Measurements from ENCODE around the gene ABCB6.

DNA sequence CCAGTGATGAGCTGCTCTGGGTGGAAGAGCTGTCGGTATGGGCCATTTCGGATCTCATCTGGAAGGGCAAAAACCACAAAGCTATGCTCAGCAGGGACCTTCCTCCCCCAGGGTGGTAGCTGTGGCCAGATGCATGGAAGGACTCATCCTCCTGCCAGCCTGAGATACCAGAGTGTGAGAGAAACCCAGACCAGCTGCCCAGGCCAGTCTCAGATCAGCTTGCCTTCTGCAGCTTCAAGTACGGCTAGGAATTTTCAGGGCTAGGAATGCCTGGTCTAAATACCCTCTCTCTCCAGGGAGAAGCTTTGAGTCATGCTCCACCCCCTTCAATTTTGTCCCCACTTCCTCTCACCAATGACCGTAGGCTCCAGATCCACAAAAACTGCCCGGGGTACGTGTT, 32.9 kb upstream of the ABCB6 start:
- TF ChIP-seq ZFP30 (CRISPR knock-in tag; IDR thresholded peaks at IDR 0.05) (no peak), TOX (CRISPR knock-in tag; IDR thresholded peaks at IDR 0.05; ENCODE audit: borderline replicate concordance) (no peak), RARB (CRISPR knock-in tag; IDR thresholded peaks at IDR 0.05) (no peak), PPARA (CRISPR knock-in tag; IDR thresholded peaks at IDR 0.05; ENCODE audit: borderline replicate concordance) (no peak), TCF4 (CRISPR knock-in tag; IDR thresholded peaks at IDR 0.05; ENCODE audit: borderline replicate concordance) (no peak), ZNF8 (CRISPR knock-in tag; IDR thresholded peaks at IDR 0.05) (no peak), ARNTL (CRISPR knock-in tag; IDR thresholded peaks at IDR 0.05; ENCODE audit: borderline replicate concordance, low read depth) (no peak), ZNF70 (CRISPR knock-in tag; IDR thresholded peaks at IDR 0.05) (no peak), ZC3H10 (CRISPR knock-in tag; IDR thresholded peaks at IDR 0.05) (no peak), CSDC2 (CRISPR knock-in tag; IDR thresholded peaks at IDR 0.05) (no peak), GLIS3 (CRISPR knock-in tag; IDR thresholded peaks at IDR 0.05) (no peak)
- TF ChIP-seq, protein P1, sequence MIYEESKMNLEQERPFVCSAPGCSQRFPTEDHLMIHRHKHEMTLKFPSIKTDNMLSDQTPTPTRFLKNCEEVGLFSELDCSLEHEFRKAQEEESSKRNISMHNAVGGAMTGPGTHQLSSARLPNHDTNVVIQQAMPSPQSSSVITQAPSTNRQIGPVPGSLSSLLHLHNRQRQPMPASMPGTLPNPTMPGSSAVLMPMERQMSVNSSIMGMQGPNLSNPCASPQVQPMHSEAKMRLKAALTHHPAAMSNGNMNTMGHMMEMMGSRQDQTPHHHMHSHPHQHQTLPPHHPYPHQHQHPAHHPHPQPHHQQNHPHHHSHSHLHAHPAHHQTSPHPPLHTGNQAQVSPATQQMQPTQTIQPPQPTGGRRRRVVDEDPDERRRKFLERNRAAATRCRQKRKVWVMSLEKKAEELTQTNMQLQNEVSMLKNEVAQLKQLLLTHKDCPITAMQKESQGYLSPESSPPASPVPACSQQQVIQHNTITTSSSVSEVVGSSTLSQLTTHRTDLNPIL (CRISPR knock-in tag; IDR thresholded peaks at IDR 0.05; ENCODE audit: low read depth): no peak
- TF ChIP-seq, protein P2, sequence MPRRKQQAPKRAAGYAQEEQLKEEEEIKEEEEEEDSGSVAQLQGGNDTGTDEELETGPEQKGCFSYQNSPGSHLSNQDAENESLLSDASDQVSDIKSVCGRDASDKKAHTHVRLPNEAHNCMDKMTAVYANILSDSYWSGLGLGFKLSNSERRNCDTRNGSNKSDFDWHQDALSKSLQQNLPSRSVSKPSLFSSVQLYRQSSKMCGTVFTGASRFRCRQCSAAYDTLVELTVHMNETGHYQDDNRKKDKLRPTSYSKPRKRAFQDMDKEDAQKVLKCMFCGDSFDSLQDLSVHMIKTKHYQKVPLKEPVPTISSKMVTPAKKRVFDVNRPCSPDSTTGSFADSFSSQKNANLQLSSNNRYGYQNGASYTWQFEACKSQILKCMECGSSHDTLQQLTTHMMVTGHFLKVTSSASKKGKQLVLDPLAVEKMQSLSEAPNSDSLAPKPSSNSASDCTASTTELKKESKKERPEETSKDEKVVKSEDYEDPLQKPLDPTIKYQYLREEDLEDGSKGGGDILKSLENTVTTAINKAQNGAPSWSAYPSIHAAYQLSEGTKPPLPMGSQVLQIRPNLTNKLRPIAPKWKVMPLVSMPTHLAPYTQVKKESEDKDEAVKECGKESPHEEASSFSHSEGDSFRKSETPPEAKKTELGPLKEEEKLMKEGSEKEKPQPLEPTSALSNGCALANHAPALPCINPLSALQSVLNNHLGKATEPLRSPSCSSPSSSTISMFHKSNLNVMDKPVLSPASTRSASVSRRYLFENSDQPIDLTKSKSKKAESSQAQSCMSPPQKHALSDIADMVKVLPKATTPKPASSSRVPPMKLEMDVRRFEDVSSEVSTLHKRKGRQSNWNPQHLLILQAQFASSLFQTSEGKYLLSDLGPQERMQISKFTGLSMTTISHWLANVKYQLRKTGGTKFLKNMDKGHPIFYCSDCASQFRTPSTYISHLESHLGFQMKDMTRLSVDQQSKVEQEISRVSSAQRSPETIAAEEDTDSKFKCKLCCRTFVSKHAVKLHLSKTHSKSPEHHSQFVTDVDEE (CRISPR knock-in tag; IDR thresholded peaks at IDR 0.05): no peak
- TF ChIP-seq, protein P3, sequence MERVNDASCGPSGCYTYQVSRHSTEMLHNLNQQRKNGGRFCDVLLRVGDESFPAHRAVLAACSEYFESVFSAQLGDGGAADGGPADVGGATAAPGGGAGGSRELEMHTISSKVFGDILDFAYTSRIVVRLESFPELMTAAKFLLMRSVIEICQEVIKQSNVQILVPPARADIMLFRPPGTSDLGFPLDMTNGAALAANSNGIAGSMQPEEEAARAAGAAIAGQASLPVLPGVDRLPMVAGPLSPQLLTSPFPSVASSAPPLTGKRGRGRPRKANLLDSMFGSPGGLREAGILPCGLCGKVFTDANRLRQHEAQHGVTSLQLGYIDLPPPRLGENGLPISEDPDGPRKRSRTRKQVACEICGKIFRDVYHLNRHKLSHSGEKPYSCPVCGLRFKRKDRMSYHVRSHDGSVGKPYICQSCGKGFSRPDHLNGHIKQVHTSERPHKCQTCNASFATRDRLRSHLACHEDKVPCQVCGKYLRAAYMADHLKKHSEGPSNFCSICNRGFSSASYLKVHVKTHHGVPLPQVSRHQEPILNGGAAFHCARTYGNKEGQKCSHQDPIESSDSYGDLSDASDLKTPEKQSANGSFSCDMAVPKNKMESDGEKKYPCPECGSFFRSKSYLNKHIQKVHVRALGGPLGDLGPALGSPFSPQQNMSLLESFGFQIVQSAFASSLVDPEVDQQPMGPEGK (CRISPR knock-in tag; IDR thresholded peaks at IDR 0.05; ENCODE audit: borderline replicate concordance): no peak

All from SK-N-SH treated with all-trans-retinoic acid at 6 μM for 48 hours (cell line).